ENCODE results near the gene NUTF2.
"Not testable (repeated sequence)": the region's sequence is repeated elsewhere in the genome, so short reads cannot be mapped to it uniquely, and the experiment has no call there.

NUTF2 gene

GRCh38 chr16:67861877-67862276, 15.1 kb downstream of the NUTF2 start:
- no peak for DNase-seq (ENCODE audit: low read depth)
- no peak for TF ChIP-seq CTCF (IDR thresholded peaks at IDR 0.05; ENCODE audit: control insufficient read depth, insufficient read depth, low read depth, low read length, missing control alignments)
- no peak overlapping the region for H3K4me3 ChIP-seq (ENCODE audit: control insufficient read depth, low read depth, low read length)

GRCh38 chr16:67862623-67863583, 16.2 kb downstream of the NUTF2 start:
- DNase-seq (ENCODE audit: low read depth), result no peak
- no peak for TF ChIP-seq CTCF (IDR thresholded peaks at IDR 0.05; ENCODE audit: control insufficient read depth, insufficient read depth, low read depth, low read length, missing control alignments)
- H3K4me3 ChIP-seq (ENCODE audit: control insufficient read depth, low read depth, low read length), result no peak overlapping the region

GRCh38 chr16:67864044-67864443, 17.3 kb downstream of the NUTF2 start:
- not testable (repeated sequence) for DNase-seq (ENCODE audit: low read depth)

GRCh38 chr16:67864594-67864993, 17.9 kb downstream of the NUTF2 start:
- no peak for DNase-seq (ENCODE audit: low read depth)
- H3K4me3 ChIP-seq (ENCODE audit: control insufficient read depth, low read depth, low read length), result no peak overlapping the region
- no peak for TF ChIP-seq CTCF (IDR thresholded peaks at IDR 0.05; ENCODE audit: control insufficient read depth, insufficient read depth, low read depth, low read length, missing control alignments)

More at GRCh38 chr16:67864044-67864443, 17.3 kb downstream of the NUTF2 start:
- not testable (repeated sequence) for H3K4me3 ChIP-seq (ENCODE audit: control insufficient read depth, low read depth, low read length)

- peak; percentile 59 for TF ChIP-seq CTCF (IDR thresholded peaks at IDR 0.05; ENCODE audit: control insufficient read depth, insufficient read depth, low read depth, low read length, missing control alignments)
- no peak overlapping the region for H3K4me3 ChIP-seq (ENCODE audit: control insufficient read depth, low read depth, low read length)
- no peak for DNase-seq (ENCODE audit: low read depth)
Measured at GRCh38 chr16:67865318-67865717, 18.6 kb downstream of the NUTF2 start.

GRCh38 chr16:67868290-67868689, 21.6 kb downstream of the NUTF2 start:
- TF ChIP-seq CTCF (IDR thresholded peaks at IDR 0.05; ENCODE audit: control insufficient read depth, insufficient read depth, low read depth, low read length, missing control alignments), result no peak
- no peak overlapping the region for H3K4me3 ChIP-seq (ENCODE audit: control insufficient read depth, low read depth, low read length)

GRCh38 chr16:67869653-67870052, 22.9 kb downstream of the NUTF2 start:
- no peak for DNase-seq (ENCODE audit: low read depth)
- H3K4me3 ChIP-seq (ENCODE audit: control insufficient read depth, low read depth, low read length), result no peak overlapping the region
- no peak for TF ChIP-seq CTCF (IDR thresholded peaks at IDR 0.05; ENCODE audit: control insufficient read depth, insufficient read depth, low read depth, low read length, missing control alignments)

More at GRCh38 chr16:67868290-67868689, 21.6 kb downstream of the NUTF2 start:
- DNase-seq (ENCODE audit: low read depth), result no peak

Data from AG09309 (cell line).